Activated CD8-positive, alpha-beta T cell treated with anti-CD3 and anti-CD28 coated beads for 36 hours (primary cell): ENCODE data around the gene HS1BP3. TPM values are rescaled to one million over a fixed set of nuclear protein-coding genes. Genes with fewer than 3 reads are reported as not detected.
A peak's percentile ranks its signal among the peaks of the same experiment; 100 is the strongest.

Experiments used
- ATAC-seq: fragments of 200-7000 bp; cut with Tn5 transposase; one replicate; pipeline ENCODE4 v1.10.0; 2021; ENCODE audit warnings: mild to moderate bottlenecking, moderate library complexity
- CTCF ChIA-PET: fragments of 350-600 bp; sonication (Branson Sonifier 250); formaldehyde crosslinking; loops from one replicate; lab custom pipeline; 2021; ENCODE audit warnings: antibody characterized with exemption; lab: Charles Lee
- POLR2A ChIA-PET: fragments of 350-600 bp; sonication (Branson Sonifier 250); formaldehyde crosslinking; loops from one replicate; lab custom pipeline; 2021; ENCODE audit warnings: antibody characterized with exemption; lab: Charles Lee
- DNase-seq: peaks from one replicate; pipeline ENCODE4 v3.0.0-alpha.2; 2020
- H3K27ac Mint-ChIP-seq: one replicate; pipeline ENCODE4 v1.8.0; 2021; ENCODE audit warnings: mild to moderate bottlenecking, mixed read lengths
- H3K27me3 Mint-ChIP-seq: one replicate; pipeline ENCODE4 v1.8.0; 2021; ENCODE audit warnings: mixed read lengths
- H3K36me3 Mint-ChIP-seq: one replicate; pipeline ENCODE4 v1.8.0; 2021; ENCODE audit warnings: low read depth, mixed read lengths
- H3K4me1 Mint-ChIP-seq: one replicate; pipeline ENCODE4 v1.8.0; 2021; ENCODE audit warnings: low read depth, mixed read lengths
- H3K4me3 Mint-ChIP-seq: one replicate; pipeline ENCODE4 v1.8.0; 2021; ENCODE audit warnings: mild to moderate bottlenecking, moderate library complexity, mixed read lengths
- H3K9me3 Mint-ChIP-seq: one replicate; pipeline ENCODE4 v1.8.0; 2021; ENCODE audit warnings: mixed read lengths
- CTCF ChIP-seq: fragments of 200-600 bp; IDR thresholded peaks from one replicate; pipeline ENCODE4 v1.8.0; 2022; ENCODE audit warnings: antibody characterized with exemption, mild to moderate bottlenecking
- intact Hi-C: fragments of 100-400 bp; cut with micrococcal nuclease; formaldehyde crosslinking; loops from one replicate; pipeline ENCODE4 v1.10.0; 2022
- total RNA-seq, 2 experiments: library from RNA; stranded (reverse); gene quantifications; one replicate each; pipeline ENCODE4 v1.2.3, GENCODE V29; 2021

The HS1BP3 gene
- total RNA-seq, 2 experiments from 2014 or later: 6.5 to 7.9 TPM

- Mint-ChIP-seq H3K27ac (no peak overlapping the region), H3K36me3 (no peaks in the 10 kb centered on the region), H3K27me3 (peaks cover 61% of the 10 kb centered on the region), H3K9me3 (no peaks in the 10 kb centered on the region), H3K4me3 (no peak overlapping the region), H3K4me1 (peaks cover 16% of the 10 kb centered on the region)
- no peak for ATAC-seq
- POLR2A ChIA-PET: no interaction called here
- intact Hi-C loops: no loop called here
- CTCF ChIA-PET: interaction anchor here (1.0 to 11.2 kb wide), 3 partner anchors 9 to 293 kb away, joined by 3 to 83 read pairs (median 3); no protein-coding TSS in a partner anchor
- no peak for TF ChIP-seq CTCF
- DNase-seq: no peak
Observed at GRCh38 chr2:20669562-20670314, 18.8 kb upstream of the HS1BP3 start.

DNA sequence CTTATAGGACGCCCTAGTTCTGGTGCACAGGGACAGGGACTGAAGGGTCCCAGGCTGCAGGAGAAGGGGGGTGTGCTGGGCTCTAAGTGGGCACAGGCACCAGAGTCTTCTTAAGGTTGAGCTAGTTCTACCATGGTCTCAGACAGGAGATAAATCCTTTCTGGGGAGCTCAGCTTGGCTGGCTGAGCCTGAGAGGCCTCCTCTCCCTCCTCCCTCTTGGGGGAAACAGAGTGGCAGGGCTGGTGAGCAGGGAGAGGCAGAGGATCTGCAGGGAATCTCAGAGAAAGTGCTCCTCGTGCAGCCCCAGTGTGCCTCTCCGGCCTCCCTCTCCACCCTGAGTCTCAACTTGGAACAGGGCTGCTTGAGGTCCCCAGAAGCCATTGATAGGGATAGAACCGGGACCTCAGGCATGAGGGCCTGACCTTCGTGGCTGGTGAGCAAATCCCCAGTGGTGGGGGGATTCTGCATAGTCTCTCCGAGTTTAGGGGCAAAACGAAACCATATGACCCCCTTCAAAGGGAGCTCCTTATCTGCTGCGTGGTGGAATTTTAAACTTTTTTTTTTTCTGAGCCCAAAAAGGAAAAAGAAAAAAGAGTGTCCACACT, 18.1 kb upstream of the HS1BP3 start:
- Mint-ChIP-seq H3K9me3 (no peaks in the 10 kb centered on the region), H3K27me3 (peaks cover 68% of the 10 kb centered on the region), H3K27ac (no peak overlapping the region), H3K4me3 (no peak overlapping the region), H3K4me1 (peaks cover 16% of the 10 kb centered on the region), H3K36me3 (no peaks in the 10 kb centered on the region)
- ChIA-PET CTCF (interaction anchor here (1.1 kb wide), 1 partner anchor 294 kb away, joined by 3 read pairs; no protein-coding TSS in a partner anchor), POLR2A (no interaction called here)
- no peak for TF ChIP-seq CTCF
- ATAC-seq: no peak
- intact Hi-C loops: no loop called here
- DNase-seq: no peak

DNA sequence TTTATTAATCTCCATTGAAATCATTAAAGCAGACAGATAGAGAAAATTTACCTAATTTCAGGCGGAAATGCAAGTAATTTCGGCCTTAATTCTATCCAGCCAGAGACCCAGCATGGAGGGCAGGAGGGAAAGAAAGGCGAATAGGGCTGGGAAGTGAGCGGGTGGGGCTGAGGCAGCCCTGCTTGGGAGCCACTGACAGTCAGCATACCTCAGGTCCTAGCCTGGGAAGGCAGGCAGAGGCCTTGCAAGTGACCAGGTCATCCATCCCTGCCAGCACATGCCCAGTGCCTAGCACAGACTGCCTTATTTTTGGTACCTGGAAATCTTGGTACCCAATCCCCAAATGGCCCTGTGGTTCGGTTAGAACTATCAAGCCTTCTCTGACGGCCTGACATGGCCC, 17.6 kb upstream of the HS1BP3 start:
- TF ChIP-seq CTCF: no peak
- ChIA-PET POLR2A (no interaction called here), CTCF (no interaction called here)
- H3K27ac Mint-ChIP-seq: no peak overlapping the region
- ATAC-seq: no peak
- H3K4me3 Mint-ChIP-seq: no peak overlapping the region
- H3K9me3 Mint-ChIP-seq: no peaks in the 10 kb centered on the region
- DNase-seq: no peak
- intact Hi-C loops: no loop called here
- H3K4me1 Mint-ChIP-seq: peaks cover 16% of the 10 kb centered on the region
- peaks cover 70% of the 10 kb centered on the region for H3K27me3 Mint-ChIP-seq
- no peaks in the 10 kb centered on the region for H3K36me3 Mint-ChIP-seq

GRCh38 chr2:20667531-20668401, 16.9 kb upstream of the HS1BP3 start:
- Mint-ChIP-seq H3K36me3 (no peaks in the 10 kb centered on the region), H3K9me3 (no peaks in the 10 kb centered on the region), H3K27me3 (peaks cover 69% of the 10 kb centered on the region), H3K27ac (no peak overlapping the region), H3K4me1 (peaks cover 16% of the 10 kb centered on the region), H3K4me3 (peak overlapping the region; percentile 28)
- intact Hi-C loops: no loop called here
- CTCF ChIA-PET: no interaction called here
- POLR2A ChIA-PET: interaction anchor here (0.6 kb wide), 1 partner anchor 97 kb away, joined by 3 read pairs; no protein-coding TSS in a partner anchor
- no peak for TF ChIP-seq CTCF
- DNase-seq (no peak), ATAC-seq (no peak)
